ENCODE data around the gene SULT4A1. TPM values are rescaled to one million over a fixed set of nuclear protein-coding genes. Genes with fewer than 3 reads are reported as not detected.

SULT4A1 gene
- total RNA-seq, 3 donors from 2014 or later = 0.98 to 2.9 TPM; not detected in 1

- Histone ChIP-seq H3K4me1 (no peaks in the 10 kb centered on the region), H3K4me3 (no peak overlapping the region), H3K27me3 (peaks cover 0 to 13% of the 10 kb centered on the region in 2 donors), H3K36me3 (no peaks in the 10 kb centered on the region), H3K27ac (no peak overlapping the region), H3K9me3 (no peaks in the 10 kb centered on the region)
- no peak for DNase-seq (ENCODE audit: low spot score in 2 of 2)
- intact Hi-C loops (cut with DNase I; ENCODE audit: low total_unique reads) = no loop called here
- TF ChIP-seq CTCF (IDR thresholded peaks at IDR 0.05) = no peak
- TF ChIP-seq POLR2A (IDR thresholded peaks at IDR 0.05) = no peak
- TF ChIP-seq POLR2AphosphoS5 (IDR thresholded peaks at IDR 0.05) = no peak
These were observed 42.8 kb downstream of the SULT4A1 start for GRCh38 chr22:43819421-43819921.

- Histone ChIP-seq H3K4me1 (no peaks in the 10 kb centered on the region), H3K9me3 (no peaks in the 10 kb centered on the region), H3K27ac (no peak overlapping the region), H3K36me3 (no peaks in the 10 kb centered on the region), H3K27me3 (peaks cover 0 to 10% of the 10 kb centered on the region in 2 donors), H3K4me3 (no peak overlapping the region)
- TF ChIP-seq CTCF (IDR thresholded peaks at IDR 0.05) (no peak), POLR2AphosphoS5 (IDR thresholded peaks at IDR 0.05) (no peak), POLR2A (IDR thresholded peaks at IDR 0.05) (no peak)
- no peak for DNase-seq (ENCODE audit: low spot score in 2 of 2)
- intact Hi-C loops (cut with DNase I; ENCODE audit: low total_unique reads) = no loop called here
These were observed 43.3 kb downstream of the SULT4A1 start for GRCh38 chr22:43818981-43819380.

GRCh38 chr22:43817402-43817801 is 44.9 kb downstream of the SULT4A1 start:
- Histone ChIP-seq H3K9me3 (no peaks in the 10 kb centered on the region), H3K27me3 (peaks cover 0 to 10% of the 10 kb centered on the region in 2 donors), H3K27ac (no peak overlapping the region), H3K4me3 (no peak overlapping the region), H3K36me3 (no peaks in the 10 kb centered on the region), H3K4me1 (peaks cover 0 to 5% of the 10 kb centered on the region in 2 donors)
- intact Hi-C loops (cut with DNase I; ENCODE audit: low total_unique reads) = no loop called here
- no peak for TF ChIP-seq POLR2AphosphoS5 (IDR thresholded peaks at IDR 0.05)
- no peak for TF ChIP-seq CTCF (IDR thresholded peaks at IDR 0.05)
- no peak for DNase-seq (ENCODE audit: low spot score in 2 of 2)

GRCh38 chr22:43814264-43814663 is 48.0 kb downstream of the SULT4A1 start:
- no peak for DNase-seq (ENCODE audit: low spot score in 2 of 2)
- intact Hi-C loops (cut with DNase I; ENCODE audit: low total_unique reads) = no loop called here
- TF ChIP-seq POLR2A (IDR thresholded peaks at IDR 0.05) (no peak), POLR2AphosphoS5 (IDR thresholded peaks at IDR 0.05) (no peak), CTCF (IDR thresholded peaks at IDR 0.05) (no peak)

DNA sequence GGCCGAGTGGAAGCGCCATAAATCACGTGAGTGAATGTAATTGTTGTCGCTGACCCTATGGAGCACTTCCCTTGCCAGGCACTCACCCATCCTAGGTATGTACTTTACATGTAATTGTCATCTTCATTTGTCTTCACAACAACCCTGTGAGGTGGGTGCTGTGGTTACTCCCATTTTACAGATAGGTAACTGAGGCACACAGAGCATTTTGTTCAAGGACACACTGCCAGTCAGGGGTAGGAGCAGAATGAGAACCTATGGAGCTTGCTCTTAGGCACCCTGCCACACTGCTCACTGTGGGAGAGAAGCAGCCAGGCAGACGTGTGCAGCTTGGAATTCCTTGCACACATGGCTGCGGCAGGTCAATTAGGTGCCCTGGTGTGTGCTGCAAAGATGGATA is 49.4 kb downstream of the SULT4A1 start:
- DNase-seq (ENCODE audit: low spot score in 2 of 2) = no peak
- intact Hi-C loops (cut with DNase I; ENCODE audit: low total_unique reads) = no loop called here
- H3K4me3 ChIP-seq = peak overlapping the region; percentile 73 to 96 (median 95)
- no peaks in the 10 kb centered on the region for H3K27me3 ChIP-seq
- no peaks in the 10 kb centered on the region for H3K9me3 ChIP-seq
- peaks cover 0 to 10% of the 10 kb centered on the region in 2 donors for H3K4me1 ChIP-seq
- H3K36me3 ChIP-seq = no peaks in the 10 kb centered on the region
- no peak for TF ChIP-seq CTCF (IDR thresholded peaks at IDR 0.05)
- no peak for TF ChIP-seq POLR2A (IDR thresholded peaks at IDR 0.05)
- no peak for TF ChIP-seq POLR2AphosphoS5 (IDR thresholded peaks at IDR 0.05)
- H3K27ac ChIP-seq = peak overlapping the region; percentile 87 to 95

More at GRCh38 chr22:43814264-43814663, 48.0 kb downstream of the SULT4A1 start:
- Histone ChIP-seq H3K9me3 (no peaks in the 10 kb centered on the region), H3K36me3 (no peaks in the 10 kb centered on the region), H3K27ac (no peak overlapping the region), H3K4me3 (no peak overlapping the region), H3K27me3 (no peaks in the 10 kb centered on the region), H3K4me1 (peaks cover 0 to 10% of the 10 kb centered on the region in 2 donors)

Measured in breast epithelium (tissue), 4 donors.